ENCODE measurements around the gene ARIH2. TPM values are rescaled to one million over a fixed set of nuclear protein-coding genes. Genes with fewer than 3 reads are reported as not detected.

Gene ARIH2
- total and polyA plus RNA-seq, 2 of the 8 experiments (the other 6 are each of a cell fraction or from before 2014, with no cell fraction given) = 72.9 to 136 TPM

- Histone ChIP-seq H2AFZ (ENCODE audit: low read length) (no peak overlapping the region), H3K4me2 (ENCODE audit: insufficient read depth in 1 of 2, low read depth in 2 of 2, low read length in 2 of 2) (no peak overlapping the region), H3K27ac (ENCODE audit: low read depth, low read length) (no peak overlapping the region; the same call in 1 of the 2 replicates), H4K8ac (ENCODE audit: extremely low read depth, insufficient read depth, low read length) (no peak overlapping the region), H2BK120ac (replicated peaks; ENCODE audit: low read depth, low read length) (no peak overlapping the region), H3K27me3 (replicated peaks in 1 of 4; ENCODE audit: control insufficient read depth in 3 of 4, extremely low read depth in 1 of 4, insufficient read depth in 3 of 4, low read length in 3 of 4) (no peaks in the 10 kb centered on the region; a peak in 1 of 7 replicates), H3K4me3 (ENCODE audit: extremely low read depth in 1 of 4, insufficient read depth in 2 of 4, low read depth in 3 of 4, low read length in 4 of 4) (no peak overlapping the region), H3K36me3 (ENCODE audit: control insufficient read depth in 2 of 4, insufficient read depth in 4 of 4, low read length in 3 of 4) (peaks cover 38 to 55% (median 46%) of the 10 kb centered on the region in 4 experiments), H3K4me1 (replicated peaks in 1 of 4; ENCODE audit: control insufficient read depth in 3 of 4, insufficient read depth in 4 of 4, low read length in 3 of 4) (peaks cover 0 to 18% (median 11%) of the 10 kb centered on the region in 4 experiments; a peak in 6 of 7 replicates), H2BK5ac (ENCODE audit: low read depth, low read length) (no peak overlapping the region), H4K5ac (ENCODE audit: insufficient read length, low read depth, low read length) (no peak overlapping the region), H3K9ac (replicated peaks in 1 of 4; ENCODE audit: extremely low read depth in 1 of 4, low read depth in 3 of 4, low read length in 3 of 4) (no peak overlapping the region), H4K91ac (replicated peaks; ENCODE audit: insufficient read length, low read length) (no peak overlapping the region), H3K14ac (ENCODE audit: insufficient read length) (no peak overlapping the region), H3K56ac (replicated peaks; ENCODE audit: insufficient read length, low read depth, low read length) (no peak overlapping the region), H2BK12ac (ENCODE audit: low read depth, low read length) (no peak overlapping the region), H3K18ac (ENCODE audit: extremely low read depth, low read length) (no peak overlapping the region), H3K9me3 (ENCODE audit: insufficient read depth in 2 of 2, low read depth in 1 of 2, low read length in 1 of 2) (no peaks in the 10 kb centered on the region), H3K79me2 (ENCODE audit: control insufficient read depth in 1 of 2, insufficient read depth in 2 of 2, low read length in 2 of 2) (peaks cover 4 to 25% of the 10 kb centered on the region in 2 experiments; a peak in 3 of 4 replicates), H3K4ac (replicated peaks; ENCODE audit: insufficient read length, low read depth, low read length) (no peak overlapping the region), H2BK15ac (ENCODE audit: low read length) (no peak overlapping the region), H3K23me2 (ENCODE audit: low read depth, low read length) (peaks cover 18% of the 10 kb centered on the region), H4K20me1 (replicated peaks in 1 of 2; ENCODE audit: control insufficient read depth in 1 of 2, insufficient read depth in 2 of 2, low read length in 2 of 2) (peaks cover 8 to 19% of the 10 kb centered on the region in 2 experiments), H2AK5ac (ENCODE audit: low read depth, low read length) (no peak overlapping the region), H3K23ac (ENCODE audit: insufficient read length) (no peak overlapping the region), H2BK20ac (ENCODE audit: low read length) (no peak overlapping the region), H3K79me1 (ENCODE audit: low read depth, low read length) (peaks cover 6% of the 10 kb centered on the region)
- DNase-seq (ENCODE audit: low read depth in 1 of 2, low spot score in 2 of 2) (no peak), FAIRE-seq (no peak)
- ChIA-PET POLR2A (ENCODE audit: partially characterized antibody) (interaction anchor here (0.7 to 33.9 kb wide), 14 partner anchors 8 to 79 kb away, joined by 3 to 1518 read pairs (median 4); partner anchors contain the start of genes DALRD3, P4HTM, QARS1 and QRICH1), CTCF (ENCODE audit: partially characterized antibody) (interaction anchor here (0.6 to 24.3 kb wide), 5 partner anchors 14 to 71 kb away, joined by 3 to 467 read pairs (median 6); partner anchors contain the start of genes P4HTM and WDR6)
- 96% methylated on average over 8 of the region's 8 CpGs; no CpG with 5 or more reads in 1 of the 2 experiments for WGBS, 2 experiments (ENCODE audit: extremely low coverage in 1 of 2, insufficient coverage in 1 of 2, insufficient read length in 1 of 2, insufficient replicate concordance in 2 of 2, low coverage in 1 of 2, low lambda C conversion rate in 2 of 2, missing lambda C conversion rate in 1 of 2)
- TF ChIP-seq SP1 (IDR thresholded peaks at IDR 0.05; ENCODE audit: low read depth, low read length) (no peak), POLR2A (IDR thresholded peaks at IDR 0.05; ENCODE audit: control extremely low read depth in 1 of 2, low read depth in 2 of 2, low read length in 2 of 2) (peak in 1 of 2 experiments; percentile 14; a peak in 1 of 3 replicates), POLR2AphosphoS5 (IDR thresholded peaks at IDR 0.05; ENCODE audit: low read depth, low read length) (peak; percentile 21; the same call in 1 of the 2 replicates)
Measured at GRCh38 chr3:49025793-49026520, 107.3 kb downstream of the ARIH2 start.

All from H1 (cell line).